Prostate gland (tissue), 2 donors: ENCODE data around the gene NFIC.

Experiments
- POLR2AphosphoS5 ChIP-seq: sonication (generic); formaldehyde crosslinking; IDR thresholded peaks from one replicate; pipeline ENCODE4 v1.6.1; 2017; ENCODE audit warnings: antibody characterized with exemption
- TF ChIP-seq, protein P1 (sequence below), 4 experiments: fragments of 200-600 bp in 2 of 4; fragments of 450-650 bp in 2 of 4; sonication (generic) in 2 of 4; IDR thresholded peaks; 1 replicate in 3 of 4; 2 replicates in 1 of 4; pipeline ENCODE4 v1.5.1; 2016 to 2019; ENCODE audit warnings: antibody characterized with exemption in 4 of 4, mild to moderate bottlenecking in 2 of 4, moderate library complexity in 2 of 4

DNA sequence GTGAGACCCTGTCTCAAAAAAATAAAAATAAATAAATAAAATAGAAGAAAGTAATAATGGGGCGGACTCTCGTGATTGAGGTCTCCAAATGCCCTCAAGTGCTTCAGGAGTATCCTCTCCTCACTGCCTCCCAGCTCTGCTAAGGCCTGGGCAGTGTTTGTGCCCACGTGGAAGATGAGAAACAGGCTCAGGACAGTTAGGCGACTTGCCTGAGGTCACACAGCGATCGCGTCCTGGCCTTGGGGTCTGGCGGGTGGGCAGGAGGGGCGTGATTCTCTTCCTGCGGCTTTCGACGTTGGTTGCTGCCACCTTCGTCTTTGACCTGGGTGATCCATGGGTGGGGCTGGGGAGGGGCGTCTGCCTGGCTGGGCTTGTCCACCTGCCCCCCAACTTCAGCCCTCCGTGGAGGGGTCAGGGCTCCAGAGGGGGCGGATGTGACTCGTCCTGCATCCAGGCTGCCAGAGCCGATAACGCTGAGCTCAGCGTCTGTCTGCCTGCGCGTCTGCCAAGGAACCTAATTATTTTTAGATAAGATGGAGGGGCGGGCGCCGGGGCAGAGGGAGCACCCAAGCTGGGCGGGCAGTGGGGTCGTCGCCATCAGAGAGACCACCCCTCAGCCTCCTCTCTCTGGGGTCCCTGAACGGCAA is 56.9 kb downstream of the NFIC start:
- TF ChIP-seq, protein P1, sequence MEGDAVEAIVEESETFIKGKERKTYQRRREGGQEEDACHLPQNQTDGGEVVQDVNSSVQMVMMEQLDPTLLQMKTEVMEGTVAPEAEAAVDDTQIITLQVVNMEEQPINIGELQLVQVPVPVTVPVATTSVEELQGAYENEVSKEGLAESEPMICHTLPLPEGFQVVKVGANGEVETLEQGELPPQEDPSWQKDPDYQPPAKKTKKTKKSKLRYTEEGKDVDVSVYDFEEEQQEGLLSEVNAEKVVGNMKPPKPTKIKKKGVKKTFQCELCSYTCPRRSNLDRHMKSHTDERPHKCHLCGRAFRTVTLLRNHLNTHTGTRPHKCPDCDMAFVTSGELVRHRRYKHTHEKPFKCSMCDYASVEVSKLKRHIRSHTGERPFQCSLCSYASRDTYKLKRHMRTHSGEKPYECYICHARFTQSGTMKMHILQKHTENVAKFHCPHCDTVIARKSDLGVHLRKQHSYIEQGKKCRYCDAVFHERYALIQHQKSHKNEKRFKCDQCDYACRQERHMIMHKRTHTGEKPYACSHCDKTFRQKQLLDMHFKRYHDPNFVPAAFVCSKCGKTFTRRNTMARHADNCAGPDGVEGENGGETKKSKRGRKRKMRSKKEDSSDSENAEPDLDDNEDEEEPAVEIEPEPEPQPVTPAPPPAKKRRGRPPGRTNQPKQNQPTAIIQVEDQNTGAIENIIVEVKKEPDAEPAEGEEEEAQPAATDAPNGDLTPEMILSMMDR (IDR thresholded peaks at IDR 0.05), result no peak
- TF ChIP-seq POLR2AphosphoS5, result no peak
